ENCODE measurements around the gene LAX1.
"Not testable (repeated sequence)": the region's sequence is repeated elsewhere in the genome, so short reads cannot be mapped to it uniquely, and the experiment has no call there.

The LAX1 gene

GRCh38 chr1:203742436-203742835 is 22.5 kb upstream of the LAX1 start:
- peaks cover 4% of the 10 kb centered on the region for H3K4me1 ChIP-seq (ENCODE audit: insufficient read depth, insufficient read length)
- H3K9me3 ChIP-seq (ENCODE audit: insufficient read depth, low read length), result no peaks in the 10 kb centered on the region
- H3K9ac ChIP-seq (ENCODE audit: insufficient read length, low read depth), result no peak overlapping the region
- no peak for DNase-seq (ENCODE audit: low read depth, low spot score)
- no peak overlapping the region for H3K4me3 ChIP-seq (ENCODE audit: insufficient read length, low read depth)
- peaks cover 37% of the 10 kb centered on the region for H3K36me3 ChIP-seq (ENCODE audit: insufficient read depth, insufficient read length, low read length)
- H3K27me3 ChIP-seq (ENCODE audit: insufficient read depth, insufficient read length), result no peaks in the 10 kb centered on the region
- no peak for TF ChIP-seq SUZ12 (IDR thresholded peaks at IDR 0.05; ENCODE audit: extremely low read depth, insufficient read depth, insufficient read length)
- TF ChIP-seq ZNF274 (IDR thresholded peaks at IDR 0.05; ENCODE audit: low read depth, low read length), result no peak
- no peak for TF ChIP-seq YY1 (IDR thresholded peaks at IDR 0.05; ENCODE audit: insufficient read depth, insufficient read length)

DNA sequence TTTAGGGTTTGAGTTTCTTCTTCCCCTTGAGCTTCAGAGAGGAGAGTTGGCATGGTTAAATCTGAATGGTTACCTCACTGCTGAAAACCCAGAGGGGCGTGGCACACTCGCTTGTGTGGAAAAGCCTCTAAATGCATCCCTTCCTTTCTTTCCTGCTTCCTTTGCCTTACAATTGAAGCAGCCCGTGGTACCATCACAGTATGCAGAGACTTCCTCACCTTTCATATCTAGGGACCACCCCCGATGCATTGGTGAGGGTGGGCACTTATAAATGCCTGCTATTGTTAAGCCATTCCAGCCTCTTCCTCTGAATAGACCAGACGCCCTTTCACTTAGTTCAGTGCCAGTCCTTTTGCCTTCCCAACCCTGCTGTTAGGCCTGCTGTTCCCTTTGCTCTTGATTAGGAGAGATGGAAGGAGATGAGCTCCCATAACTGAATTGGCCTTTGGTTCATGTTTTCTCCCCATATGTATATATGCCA is 21.9 kb upstream of the LAX1 start:
- no peaks in the 10 kb centered on the region for H3K27me3 ChIP-seq (ENCODE audit: insufficient read depth, insufficient read length)
- no peak overlapping the region for H3K4me3 ChIP-seq (ENCODE audit: insufficient read length, low read depth)
- no peak overlapping the region for H3K9ac ChIP-seq (ENCODE audit: insufficient read length, low read depth)
- H3K9me3 ChIP-seq (ENCODE audit: insufficient read depth, low read length), result no peaks in the 10 kb centered on the region
- DNase-seq (ENCODE audit: low read depth, low spot score), result peak; percentile 13
- peaks cover 30% of the 10 kb centered on the region for H3K36me3 ChIP-seq (ENCODE audit: insufficient read depth, insufficient read length, low read length)
- peaks cover 4% of the 10 kb centered on the region for H3K4me1 ChIP-seq (ENCODE audit: insufficient read depth, insufficient read length)
- TF ChIP-seq ZNF274 (IDR thresholded peaks at IDR 0.05; ENCODE audit: low read depth, low read length) (no peak), SUZ12 (IDR thresholded peaks at IDR 0.05; ENCODE audit: extremely low read depth, insufficient read depth, insufficient read length) (no peak), YY1 (IDR thresholded peaks at IDR 0.05; ENCODE audit: insufficient read depth, insufficient read length) (no peak)

DNA sequence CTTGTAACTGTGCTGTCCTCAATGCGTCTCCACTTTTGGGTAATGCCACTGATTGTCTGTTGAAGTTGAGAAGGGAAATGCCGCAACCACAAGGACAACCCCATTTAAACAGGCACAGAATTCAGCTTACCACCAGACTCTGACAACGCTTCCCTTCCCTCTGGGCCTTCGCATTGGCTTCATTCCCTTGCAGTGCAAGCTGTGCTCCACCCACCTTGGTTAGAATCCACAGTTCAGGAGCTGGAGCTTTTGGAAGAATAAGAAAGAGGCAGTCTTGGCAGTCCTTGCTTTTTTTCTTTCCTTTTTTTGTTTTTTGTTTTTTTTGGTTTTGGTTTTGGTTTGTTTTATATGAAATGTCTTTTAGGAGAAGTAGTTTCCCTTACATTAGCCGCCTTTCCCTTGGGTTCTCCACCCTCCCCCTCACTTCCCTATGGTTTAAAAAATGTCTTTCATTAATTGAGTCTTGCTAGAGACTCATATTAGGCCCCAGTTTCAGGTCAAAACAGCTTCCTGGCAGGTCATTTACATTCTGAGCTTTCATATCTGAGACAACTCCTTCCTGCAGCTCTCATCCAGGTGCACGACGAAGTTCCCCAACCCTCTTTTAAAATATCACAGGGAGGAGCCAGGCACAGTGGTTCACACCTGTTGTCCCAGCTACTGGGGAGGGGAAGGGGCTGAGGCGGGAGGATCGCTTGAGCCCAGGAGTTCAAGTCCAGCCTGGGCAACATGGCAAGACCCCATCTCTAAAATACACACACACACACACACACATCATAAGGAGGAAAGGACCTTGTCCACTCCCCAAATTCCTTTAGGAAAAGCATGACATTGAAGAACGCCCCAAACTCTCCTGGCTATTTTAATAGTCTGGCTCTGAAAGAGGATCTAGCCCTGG is 20.7 kb upstream of the LAX1 start:
- Histone ChIP-seq H3K4me3 (ENCODE audit: insufficient read length, low read depth) (no peak overlapping the region), H3K36me3 (ENCODE audit: insufficient read depth, insufficient read length, low read length) (peaks cover 20% of the 10 kb centered on the region), H3K9me3 (ENCODE audit: insufficient read depth, low read length) (no peaks in the 10 kb centered on the region), H3K4me1 (ENCODE audit: insufficient read depth, insufficient read length) (peaks cover 4% of the 10 kb centered on the region), H3K27me3 (ENCODE audit: insufficient read depth, insufficient read length) (no peaks in the 10 kb centered on the region), H3K9ac (ENCODE audit: insufficient read length, low read depth) (no peak overlapping the region)
- TF ChIP-seq SUZ12 (IDR thresholded peaks at IDR 0.05; ENCODE audit: extremely low read depth, insufficient read depth, insufficient read length), result no peak
- DNase-seq (ENCODE audit: low read depth, low spot score), result peak; percentile 32

GRCh38 chr1:203746281-203746680 is 18.7 kb upstream of the LAX1 start:
- H3K36me3 ChIP-seq (ENCODE audit: insufficient read depth, insufficient read length, low read length), result peaks cover 4% of the 10 kb centered on the region
- no peak for TF ChIP-seq YY1 (IDR thresholded peaks at IDR 0.05; ENCODE audit: insufficient read depth, insufficient read length)
- no peak for TF ChIP-seq SUZ12 (IDR thresholded peaks at IDR 0.05; ENCODE audit: extremely low read depth, insufficient read depth, insufficient read length)
- TF ChIP-seq ZNF274 (IDR thresholded peaks at IDR 0.05; ENCODE audit: low read depth, low read length), result no peak
- peaks cover 4% of the 10 kb centered on the region for H3K4me1 ChIP-seq (ENCODE audit: insufficient read depth, insufficient read length)
- no peak overlapping the region for H3K9ac ChIP-seq (ENCODE audit: insufficient read length, low read depth)
- no peaks in the 10 kb centered on the region for H3K9me3 ChIP-seq (ENCODE audit: insufficient read depth, low read length)
- H3K4me3 ChIP-seq (ENCODE audit: insufficient read length, low read depth), result no peak overlapping the region
- no peak for DNase-seq (ENCODE audit: low read depth, low spot score)
- H3K27me3 ChIP-seq (ENCODE audit: insufficient read depth, insufficient read length), result no peaks in the 10 kb centered on the region

GRCh38 chr1:203751051-203751450 is 13.9 kb upstream of the LAX1 start:
- Histone ChIP-seq H3K9me3 (ENCODE audit: insufficient read depth, low read length) (no peaks in the 10 kb centered on the region), H3K9ac (ENCODE audit: insufficient read length, low read depth) (no peak overlapping the region), H3K36me3 (ENCODE audit: insufficient read depth, insufficient read length, low read length) (no peaks in the 10 kb centered on the region), H3K27me3 (ENCODE audit: insufficient read depth, insufficient read length) (no peaks in the 10 kb centered on the region), H3K4me1 (ENCODE audit: insufficient read depth, insufficient read length) (peaks cover 5% of the 10 kb centered on the region), H3K4me3 (ENCODE audit: insufficient read length, low read depth) (no peak overlapping the region)
- TF ChIP-seq SUZ12 (IDR thresholded peaks at IDR 0.05; ENCODE audit: extremely low read depth, insufficient read depth, insufficient read length) (no peak), ZNF274 (IDR thresholded peaks at IDR 0.05; ENCODE audit: low read depth, low read length) (no peak), YY1 (IDR thresholded peaks at IDR 0.05; ENCODE audit: insufficient read depth, insufficient read length) (no peak)
- DNase-seq (ENCODE audit: low read depth, low spot score), result no peak

DNA sequence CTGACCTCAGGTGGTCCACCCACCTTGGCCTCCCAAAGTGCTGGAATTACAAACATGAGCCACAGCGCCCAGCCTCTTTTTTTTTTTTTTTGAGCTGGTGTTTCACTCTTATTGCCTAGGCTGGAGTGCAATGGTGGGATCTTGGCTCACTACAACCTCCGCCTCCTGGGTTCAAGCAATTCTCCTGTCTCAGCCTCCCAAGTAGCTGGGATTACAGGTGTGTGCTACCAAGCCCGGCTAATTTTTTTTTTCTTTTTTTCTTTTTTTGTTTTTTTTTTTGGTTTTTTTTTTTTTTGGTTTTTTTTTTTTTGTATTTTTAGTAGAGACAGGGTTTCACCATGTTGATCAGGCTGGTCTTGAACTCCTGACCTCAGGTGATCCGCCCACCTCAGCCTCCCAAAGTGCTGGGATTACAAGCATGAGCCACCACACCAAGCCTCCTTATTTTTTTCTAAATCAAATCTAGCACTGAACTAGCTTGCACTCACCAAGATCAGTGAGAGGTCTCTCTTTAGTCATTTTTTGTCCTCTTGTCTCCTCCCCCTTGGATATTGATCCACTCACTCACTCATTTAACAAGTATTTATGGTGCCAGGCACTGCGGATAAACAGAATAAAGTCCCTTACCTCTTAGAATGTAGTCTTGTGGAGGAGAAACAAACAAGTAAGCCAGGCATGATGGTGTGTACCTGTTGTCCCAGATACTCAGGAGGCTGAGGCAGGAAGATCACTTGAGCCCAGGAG is 13.2 kb upstream of the LAX1 start:
- not testable (repeated sequence) for H3K36me3 ChIP-seq (ENCODE audit: insufficient read depth, insufficient read length, low read length); H3K9me3 ChIP-seq (ENCODE audit: insufficient read depth, low read length); H3K9ac ChIP-seq (ENCODE audit: insufficient read length, low read depth); H3K4me1 ChIP-seq (ENCODE audit: insufficient read depth, insufficient read length); DNase-seq (ENCODE audit: low read depth, low spot score); H3K4me3 ChIP-seq (ENCODE audit: insufficient read length, low read depth); H3K27me3 ChIP-seq (ENCODE audit: insufficient read depth, insufficient read length)

DNA sequence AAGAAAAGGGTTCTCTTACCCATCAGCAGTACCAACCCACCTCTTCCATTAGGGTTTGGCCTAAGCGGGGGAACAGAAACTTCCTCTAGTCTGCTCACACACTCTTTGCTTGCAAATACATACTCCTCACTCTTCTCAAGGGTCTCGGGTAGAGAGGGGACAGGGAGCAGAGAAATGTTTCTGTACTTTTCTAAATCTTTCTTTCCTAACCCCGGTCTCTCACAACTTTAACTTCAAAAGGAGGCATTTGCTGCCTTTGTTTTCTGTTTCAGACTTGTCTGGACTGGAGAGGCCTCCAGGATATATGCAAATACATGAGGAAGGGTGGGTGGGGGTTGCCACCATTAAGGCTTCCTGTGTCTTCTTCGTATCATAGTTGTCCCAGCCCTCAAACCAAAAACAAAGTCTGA is 10.5 kb upstream of the LAX1 start:
- Histone ChIP-seq H3K9me3 (ENCODE audit: insufficient read depth, low read length) (no peaks in the 10 kb centered on the region), H3K27me3 (ENCODE audit: insufficient read depth, insufficient read length) (no peaks in the 10 kb centered on the region), H3K36me3 (ENCODE audit: insufficient read depth, insufficient read length, low read length) (no peaks in the 10 kb centered on the region), H3K9ac (ENCODE audit: insufficient read length, low read depth) (no peak overlapping the region), H3K4me3 (ENCODE audit: insufficient read length, low read depth) (no peak overlapping the region), H3K4me1 (ENCODE audit: insufficient read depth, insufficient read length) (peaks cover 5% of the 10 kb centered on the region)
- DNase-seq (ENCODE audit: low read depth, low spot score), result no peak
- TF ChIP-seq YY1 (IDR thresholded peaks at IDR 0.05; ENCODE audit: insufficient read depth, insufficient read length), result no peak
- no peak for TF ChIP-seq ZNF274 (IDR thresholded peaks at IDR 0.05; ENCODE audit: low read depth, low read length)
- TF ChIP-seq SUZ12 (IDR thresholded peaks at IDR 0.05; ENCODE audit: extremely low read depth, insufficient read depth, insufficient read length), result no peak

Measured in NT2/D1 (cell line).